GM10266 (cell line): ENCODE data around the gene PSMC1.

Experiments
- DNase-seq: peaks from one replicate; pipeline ENCODE4 v3.0.0; 2012; ENCODE audit errors: extremely low spot score
- CTCF ChIP-seq: IDR thresholded peaks from 2 replicates; pipeline ENCODE4 v1.5.1; 2012; ENCODE audit warnings: mild to moderate bottlenecking, low read depth; ENCODE audit not compliant: control insufficient read depth, insufficient read depth; ENCODE audit errors: missing control alignments

PSMC1 gene

DNA sequence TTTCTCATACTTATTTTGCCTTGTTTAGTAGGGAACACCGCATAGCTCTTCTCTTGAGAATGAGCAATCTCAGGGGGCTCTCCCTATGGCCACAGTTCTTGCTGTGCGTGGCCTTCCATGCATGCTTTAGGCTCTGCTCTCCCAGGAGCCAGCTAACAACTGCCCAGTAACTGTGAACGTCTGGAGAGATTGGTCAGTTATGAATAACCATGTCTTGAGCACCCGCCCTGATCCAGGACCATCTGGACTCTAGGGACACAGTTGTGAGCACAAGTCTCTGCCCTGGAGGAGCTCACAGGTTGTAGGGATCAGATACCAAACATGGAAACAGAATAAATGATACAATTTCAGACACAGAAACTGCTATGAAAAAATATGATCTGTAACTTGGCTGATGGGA lies 12.1 kb downstream of the PSMC1 start:
- no peak for DNase-seq
- no peak for TF ChIP-seq CTCF

DNA sequence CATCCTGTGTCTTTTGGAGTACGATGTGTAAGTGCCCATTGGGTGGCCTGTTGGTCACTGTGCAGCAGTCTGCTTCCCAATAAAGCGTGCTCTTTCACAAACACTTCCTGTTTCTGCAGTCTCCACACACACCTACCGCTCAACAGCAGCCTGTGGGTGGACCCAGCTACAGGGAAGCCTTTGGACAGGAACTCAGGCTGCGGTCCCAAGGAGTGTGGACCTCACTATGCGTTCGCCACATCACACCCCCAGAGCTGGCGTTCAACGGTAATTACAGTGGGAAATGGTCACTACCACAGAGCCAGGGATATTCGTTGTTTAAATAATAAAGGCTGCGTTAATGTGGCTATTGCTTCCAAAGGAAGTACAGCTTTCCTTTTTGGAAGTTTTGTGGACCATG lies 16.2 kb downstream of the PSMC1 start:
- no peak for TF ChIP-seq CTCF
- DNase-seq = no peak

DNA sequence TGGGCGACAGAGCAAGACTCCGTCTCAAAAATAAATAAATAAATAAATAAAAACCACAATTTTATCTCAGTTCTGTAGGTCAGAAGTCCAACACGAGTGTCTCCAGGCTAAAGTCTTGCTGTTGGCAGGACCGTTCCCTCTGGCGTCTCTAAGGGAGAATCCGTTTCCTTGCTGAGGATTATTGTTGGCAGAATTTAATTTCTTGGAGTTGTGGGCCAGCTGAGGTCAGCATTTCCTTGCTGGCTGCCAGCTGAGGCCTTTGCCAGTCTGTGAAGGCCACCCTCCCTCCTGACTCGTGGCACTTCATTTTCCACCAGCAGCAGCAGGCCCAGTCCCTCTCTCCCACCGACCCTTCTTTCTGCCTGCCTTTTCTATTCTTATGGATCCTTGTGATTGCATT lies 17.2 kb downstream of the PSMC1 start:
- TF ChIP-seq CTCF = no peak
- no peak for DNase-seq

GRCh38 chr14:90274019-90274418 lies 17.7 kb downstream of the PSMC1 start:
- no peak for DNase-seq
- no peak for TF ChIP-seq CTCF

DNA sequence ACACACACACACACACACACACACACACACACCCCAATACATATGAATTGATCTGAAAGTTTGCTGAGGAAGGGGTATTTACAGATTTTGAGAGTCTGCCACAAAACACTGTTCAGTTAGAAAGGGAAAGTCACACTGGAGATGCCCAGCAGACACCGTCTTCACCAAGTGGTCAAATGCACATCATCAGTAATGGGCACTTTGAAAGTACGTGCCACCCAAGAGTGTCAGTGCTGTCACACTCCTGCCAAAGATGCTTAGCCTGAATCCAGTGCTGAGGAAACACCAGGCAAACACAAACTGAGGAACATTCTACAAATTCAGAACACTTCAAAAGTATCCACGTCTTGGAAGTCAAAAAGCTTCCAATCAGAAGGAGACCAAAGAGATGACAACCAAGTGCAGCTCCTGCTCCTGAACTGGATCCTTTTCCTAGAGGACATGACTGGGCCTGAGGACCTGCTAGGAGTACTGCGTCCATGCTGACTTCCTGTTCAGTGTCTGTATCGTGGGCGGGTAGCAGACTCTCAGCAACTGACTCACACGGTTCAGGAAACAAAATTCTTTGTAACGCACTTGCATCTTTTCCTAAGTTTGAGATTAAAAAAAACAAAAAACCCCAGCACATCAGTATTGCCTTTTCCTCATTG lies 18.6 kb downstream of the PSMC1 start:
- no peak for DNase-seq
- TF ChIP-seq CTCF = no peak

- no peak for DNase-seq
- no peak for TF ChIP-seq CTCF
These were observed 19.1 kb downstream of the PSMC1 start for GRCh38 chr14:90275458-90275814.

- no peak for TF ChIP-seq CTCF
- DNase-seq = no peak
These were observed 19.5 kb downstream of the PSMC1 start for GRCh38 chr14:90275820-90276219.
